HPDE6-E6E7 (cell line): ENCODE results near the gene ARHGAP10.

ENCODE experiments used
- DNase-seq: peaks from one replicate; pipeline ENCODE4 v3.0.0; 2011; ENCODE audit warnings: missing footprints; ENCODE audit errors: extremely low spot score

Gene ARHGAP10

GRCh38 chr4:148091896-148092295 lies 360.0 kb downstream of the ARHGAP10 start:
- no peak for DNase-seq

DNA sequence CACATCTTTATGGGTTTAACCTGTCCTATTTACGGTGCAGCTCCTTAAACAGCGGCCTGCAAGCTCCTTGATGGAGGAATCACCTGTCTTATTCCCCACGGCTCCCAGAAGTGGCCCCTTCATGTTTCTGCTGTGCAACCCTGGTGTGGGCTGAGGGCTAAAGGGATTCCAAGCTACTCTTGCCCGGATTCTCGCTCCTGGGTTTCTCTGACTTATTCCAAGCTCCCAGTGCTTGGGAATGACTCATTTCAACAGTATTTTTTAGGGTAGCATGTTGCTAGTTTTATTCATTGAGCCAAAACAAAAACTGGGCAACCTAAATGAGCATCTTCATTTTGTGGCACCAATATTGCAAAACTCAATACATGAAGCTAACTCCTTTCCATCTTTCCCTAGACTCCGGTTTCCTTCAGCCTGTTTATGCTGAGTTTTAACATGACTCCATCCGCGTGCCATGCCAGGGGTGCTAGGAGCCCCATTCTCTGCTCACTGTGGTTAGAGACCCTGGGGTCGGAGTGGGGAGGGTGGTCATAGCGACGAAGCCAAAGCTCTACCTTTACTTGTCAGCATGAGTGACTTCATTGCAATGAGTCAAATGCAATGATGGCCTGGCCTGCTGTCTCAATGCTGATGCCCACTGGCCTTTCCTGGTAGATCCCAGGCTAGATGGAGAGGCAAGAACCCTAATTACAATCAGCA lies 360.6 kb downstream of the ARHGAP10 start:
- no peak for DNase-seq

- no peak for DNase-seq
Measured at GRCh38 chr4:148093065-148093464, 361.2 kb downstream of the ARHGAP10 start.

DNA sequence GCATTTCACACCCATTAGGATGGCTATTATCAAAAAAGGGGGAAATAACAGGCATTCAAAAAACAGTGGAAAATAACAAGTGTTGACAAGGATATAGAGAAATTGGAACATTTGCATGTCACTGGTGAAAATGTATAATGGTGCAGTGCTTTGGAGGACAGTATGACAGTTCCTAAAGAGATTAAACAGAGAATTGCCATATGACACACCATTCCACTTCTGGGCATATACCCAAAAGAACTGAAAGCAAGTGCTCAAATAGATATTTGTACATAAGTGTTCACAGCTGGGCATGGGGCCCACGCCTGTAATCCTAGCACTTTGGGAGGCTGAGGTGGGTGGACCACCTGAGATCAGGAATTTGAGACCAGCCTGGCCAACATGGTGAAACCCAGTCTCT lies 362.3 kb downstream of the ARHGAP10 start:
- no peak for DNase-seq

DNA sequence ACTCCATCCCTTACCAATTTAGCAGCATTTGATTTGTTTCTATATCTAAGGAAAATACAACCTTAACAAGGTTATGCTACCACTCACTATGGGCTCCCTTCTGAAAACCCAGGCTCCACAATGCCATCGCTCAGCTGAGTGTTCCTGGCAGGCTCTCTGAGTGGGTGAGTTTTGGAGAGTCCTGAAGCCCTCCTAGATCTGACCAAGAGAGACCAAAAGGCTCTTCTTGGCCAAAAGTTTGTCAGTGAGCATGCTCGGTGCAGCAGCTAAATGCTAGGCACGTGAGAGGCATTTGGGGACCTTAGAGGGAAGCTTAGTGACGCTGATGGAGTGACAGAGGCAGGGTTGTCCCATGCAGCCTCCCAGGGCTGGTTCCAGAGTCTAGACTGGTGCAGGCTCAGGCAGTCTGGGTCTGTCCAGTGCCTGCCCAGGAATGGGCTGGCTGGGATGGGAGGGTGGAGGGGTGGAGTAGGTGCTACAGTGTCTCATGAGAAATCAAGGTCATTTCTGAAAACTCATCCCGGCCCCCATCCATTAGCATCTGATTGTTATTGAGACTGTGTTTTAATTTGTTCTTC lies 363.5 kb downstream of the ARHGAP10 start:
- no peak for DNase-seq

DNA sequence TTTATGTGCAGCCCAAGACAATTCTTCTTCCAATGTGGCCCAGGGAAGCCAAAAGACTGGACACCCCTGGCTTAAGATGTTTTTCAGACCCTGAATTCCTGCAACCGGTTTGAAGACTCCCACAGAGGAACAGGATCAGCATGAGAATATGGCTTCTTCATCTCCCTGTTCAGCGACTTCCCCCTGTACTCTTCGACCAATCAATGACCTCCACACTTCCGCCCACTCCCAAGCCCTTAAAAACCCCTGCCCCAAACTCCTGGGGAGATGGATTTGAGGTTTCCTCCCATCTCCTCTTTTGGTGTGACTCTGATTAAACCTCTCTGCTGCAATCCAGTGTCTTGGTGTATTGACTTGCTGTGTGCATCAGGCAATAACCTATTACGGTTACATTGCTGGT lies 365.9 kb downstream of the ARHGAP10 start:
- no peak for DNase-seq

DNA sequence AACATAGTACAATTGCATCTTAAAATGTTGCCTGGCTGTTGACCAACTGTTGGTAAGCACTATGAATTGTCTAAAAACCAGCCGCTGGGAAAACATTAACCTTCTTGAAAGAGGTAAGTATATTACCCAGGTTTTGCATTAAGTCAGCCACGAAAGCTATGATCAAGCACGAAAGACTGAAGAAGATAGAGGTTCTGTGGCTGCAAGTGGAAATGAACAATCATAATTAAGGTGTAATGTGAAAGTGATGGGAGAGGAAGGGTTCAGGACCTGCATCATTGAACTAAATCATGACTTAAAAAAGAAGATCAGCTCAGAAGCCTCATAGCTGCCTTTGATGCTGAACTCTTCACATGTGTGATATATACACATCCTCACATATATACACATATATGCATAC lies 369.3 kb downstream of the ARHGAP10 start:
- no peak for DNase-seq

- DNase-seq = no peak
Measured at GRCh38 chr4:148101790-148102189, 369.9 kb downstream of the ARHGAP10 start.

GRCh38 chr4:148103597-148104355 lies 371.9 kb downstream of the ARHGAP10 start:
- no peak for DNase-seq

GRCh38 chr4:148108766-148109165 lies 376.9 kb downstream of the ARHGAP10 start:
- no peak for DNase-seq

DNA sequence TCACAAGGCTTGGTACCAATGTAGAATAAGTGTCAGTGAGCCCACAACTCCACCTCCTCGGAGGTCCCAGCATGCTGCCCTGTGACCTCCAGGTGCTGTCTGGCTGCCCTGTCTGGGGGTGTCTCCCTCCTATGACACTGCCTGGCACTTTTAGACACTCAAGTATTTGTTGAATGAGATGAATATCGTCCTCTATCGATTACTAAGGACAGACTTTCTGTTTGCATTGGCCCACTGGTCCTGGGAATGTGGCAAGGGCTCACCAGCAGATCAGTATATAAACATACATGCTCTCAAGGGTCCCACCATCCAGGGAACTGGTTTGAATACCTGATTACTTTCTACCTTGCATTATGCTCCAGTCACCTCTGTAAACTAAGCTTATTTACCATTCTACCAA lies 377.3 kb downstream of the ARHGAP10 start:
- DNase-seq = no peak

GRCh38 chr4:148110169-148110568 lies 378.3 kb downstream of the ARHGAP10 start:
- no peak for DNase-seq

GRCh38 chr4:148112231-148112982 lies 380.5 kb downstream of the ARHGAP10 start:
- no peak for DNase-seq

DNA sequence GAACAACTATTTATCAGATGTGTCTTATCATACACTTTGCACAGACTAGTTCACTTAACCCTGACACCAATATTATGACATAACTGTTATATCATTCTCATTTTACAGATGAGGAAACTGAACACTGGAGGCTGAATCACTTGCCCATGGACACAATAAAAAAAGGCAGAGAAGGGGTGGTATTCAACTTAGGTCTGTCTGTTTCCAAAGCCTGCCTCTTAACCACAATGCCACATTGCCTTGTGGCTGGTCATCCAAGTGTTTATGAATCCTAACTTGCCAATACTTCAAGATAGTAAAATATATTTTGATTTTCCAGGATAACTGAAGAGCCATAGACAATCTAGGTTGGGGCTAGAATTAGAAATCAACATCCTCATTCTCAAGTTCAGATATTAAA lies 382.5 kb downstream of the ARHGAP10 start:
- no peak for DNase-seq

- DNase-seq = no peak
Measured at GRCh38 chr4:148116264-148116663, 384.4 kb downstream of the ARHGAP10 start.

- no peak for DNase-seq
Measured at GRCh38 chr4:148116969-148117368, 385.1 kb downstream of the ARHGAP10 start.

DNA sequence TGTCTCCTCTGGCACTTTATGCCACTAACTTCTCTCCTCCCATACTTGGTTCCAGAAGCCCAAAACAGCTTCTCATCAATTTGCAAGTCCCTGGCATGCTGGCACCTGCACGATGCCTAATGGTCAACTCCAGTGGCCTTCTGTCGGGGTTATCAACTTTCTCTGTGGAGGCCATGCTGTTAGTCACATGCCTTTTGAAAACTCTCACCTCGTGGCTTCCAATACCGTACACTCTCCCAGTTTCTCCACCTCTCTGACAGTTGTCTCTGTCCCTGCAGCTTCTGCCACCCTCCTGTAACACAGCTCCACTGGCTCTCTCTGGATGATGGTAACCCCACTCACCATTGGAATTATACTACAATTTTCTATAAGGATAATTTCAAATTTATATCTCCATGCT lies 386.3 kb downstream of the ARHGAP10 start:
- no peak for DNase-seq

DNA sequence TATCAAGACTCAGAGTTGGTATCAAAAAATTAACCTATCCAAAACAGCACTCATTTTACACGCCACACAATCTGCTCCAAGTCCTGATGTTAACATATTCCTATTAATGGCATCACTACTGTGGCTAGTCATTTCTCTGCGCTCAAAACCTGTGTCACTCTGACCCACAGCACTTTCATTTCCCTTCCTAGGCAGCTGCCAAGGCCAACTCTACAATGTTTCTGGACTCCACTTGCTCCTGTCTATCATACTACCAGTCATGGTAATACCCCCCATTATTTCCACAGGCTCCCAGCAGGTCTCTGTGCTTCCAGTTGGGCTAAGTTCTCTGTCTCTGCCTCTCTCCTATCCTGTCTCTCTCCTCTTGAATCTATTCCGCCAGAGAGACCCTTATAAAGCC lies 386.7 kb downstream of the ARHGAP10 start:
- DNase-seq = no peak

GRCh38 chr4:148120216-148120615 lies 388.3 kb downstream of the ARHGAP10 start:
- DNase-seq = no peak
